Activated CD8-positive, alpha-beta T cell treated with anti-CD3 and anti-CD28 coated beads for 36 hours (primary cell): ENCODE data around the gene GCSAM. TPM values are rescaled to one million over a fixed set of nuclear protein-coding genes. Genes with fewer than 3 reads are reported as not detected.

Experiments used
- ATAC-seq: fragments of 200-7000 bp; cut with Tn5 transposase; one replicate; pipeline ENCODE4 v1.10.0; 2021; ENCODE audit warnings: mild to moderate bottlenecking, moderate library complexity
- CTCF ChIA-PET: fragments of 350-600 bp; sonication (Branson Sonifier 250); formaldehyde crosslinking; loops from one replicate; lab custom pipeline; 2021; ENCODE audit warnings: antibody characterized with exemption; lab: Charles Lee
- POLR2A ChIA-PET: fragments of 350-600 bp; sonication (Branson Sonifier 250); formaldehyde crosslinking; loops from one replicate; lab custom pipeline; 2021; ENCODE audit warnings: antibody characterized with exemption; lab: Charles Lee
- DNase-seq: peaks from one replicate; pipeline ENCODE4 v3.0.0-alpha.2; 2020
- H3K27ac Mint-ChIP-seq: one replicate; pipeline ENCODE4 v1.8.0; 2021; ENCODE audit warnings: mild to moderate bottlenecking, mixed read lengths
- H3K27me3 Mint-ChIP-seq: one replicate; pipeline ENCODE4 v1.8.0; 2021; ENCODE audit warnings: mixed read lengths
- H3K36me3 Mint-ChIP-seq: one replicate; pipeline ENCODE4 v1.8.0; 2021; ENCODE audit warnings: low read depth, mixed read lengths
- H3K4me1 Mint-ChIP-seq: one replicate; pipeline ENCODE4 v1.8.0; 2021; ENCODE audit warnings: low read depth, mixed read lengths
- H3K4me3 Mint-ChIP-seq: one replicate; pipeline ENCODE4 v1.8.0; 2021; ENCODE audit warnings: mild to moderate bottlenecking, moderate library complexity, mixed read lengths
- H3K9me3 Mint-ChIP-seq: one replicate; pipeline ENCODE4 v1.8.0; 2021; ENCODE audit warnings: mixed read lengths
- CTCF ChIP-seq: fragments of 200-600 bp; IDR thresholded peaks from one replicate; pipeline ENCODE4 v1.8.0; 2022; ENCODE audit warnings: antibody characterized with exemption, mild to moderate bottlenecking
- intact Hi-C: fragments of 100-400 bp; cut with micrococcal nuclease; formaldehyde crosslinking; loops from one replicate; pipeline ENCODE4 v1.10.0; 2022
- total RNA-seq, 2 experiments: library from RNA; stranded (reverse); gene quantifications; one replicate each; pipeline ENCODE4 v1.2.3, GENCODE V29; 2021

GCSAM gene
- total RNA-seq, 2 experiments from 2014 or later = 9.9 to 12.9 TPM

GRCh38 chr3:112140584-112140983, 7.5 kb upstream of the GCSAM start:
- ChIA-PET CTCF (no interaction called here), POLR2A (no interaction called here)
- Mint-ChIP-seq H3K4me1 (peaks cover 33% of the 10 kb centered on the region), H3K36me3 (peaks cover 2% of the 10 kb centered on the region), H3K27ac (no peak overlapping the region), H3K9me3 (peaks cover 8% of the 10 kb centered on the region), H3K4me3 (no peak overlapping the region), H3K27me3 (no peaks in the 10 kb centered on the region)
- DNase-seq = no peak
- TF ChIP-seq CTCF = no peak
- no peak for ATAC-seq
- intact Hi-C loops = no loop called here

DNA sequence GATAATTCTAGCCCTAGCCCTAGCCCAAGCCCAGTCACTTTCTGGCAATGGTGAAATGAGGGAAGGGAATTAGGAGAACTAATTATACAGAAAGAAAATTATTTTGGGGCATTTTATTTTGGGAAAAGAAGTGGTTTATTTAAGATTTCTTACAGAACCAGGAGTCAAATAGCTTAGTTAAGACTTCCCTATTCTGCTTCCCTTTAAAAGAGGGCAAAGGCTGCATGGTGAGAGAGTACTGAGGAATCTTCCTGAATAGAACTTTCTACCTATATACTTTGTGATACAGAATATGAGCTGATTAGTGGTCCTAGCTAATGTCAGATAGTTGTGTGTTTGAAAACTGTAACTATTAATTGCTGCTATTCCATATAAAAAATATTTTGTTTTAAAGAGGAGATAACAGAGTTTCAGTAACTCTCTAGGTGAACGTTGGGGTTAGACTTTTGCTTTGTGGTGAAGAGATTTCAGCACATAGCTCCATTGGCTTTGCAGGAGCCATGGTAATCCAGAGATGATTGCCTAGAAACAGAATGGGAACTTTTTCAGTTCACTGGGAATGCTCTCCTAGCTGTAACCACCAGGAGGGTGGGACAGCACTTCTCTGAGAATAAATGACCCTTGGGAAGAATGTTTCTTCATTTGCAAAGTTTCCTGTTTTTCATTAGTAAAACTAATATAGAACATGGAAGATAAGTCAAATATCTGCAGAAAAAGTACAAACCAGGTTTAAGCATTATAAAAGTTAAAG, 5.3 kb upstream of the GCSAM start:
- CTCF ChIA-PET = interaction anchor here (0.6 to 5.5 kb wide), 14 partner anchors 9 to 382 kb away, joined by 3 to 39 read pairs (median 7); partner anchors contain the start of genes CD200 and SLC9C1
- no peak for TF ChIP-seq CTCF
- no peak for ATAC-seq
- POLR2A ChIA-PET = interaction anchor here (0.9 kb wide), 1 partner anchor 11 kb away, joined by 3 read pairs; no protein-coding TSS in a partner anchor
- no peak for DNase-seq
- intact Hi-C loops = loop anchor here (5.0 to 10.0 kb wide), 2 partner anchors 156 to 379 kb away; partner anchors contain the start of gene SLC9C1
- Mint-ChIP-seq H3K9me3 (peaks cover 3% of the 10 kb centered on the region), H3K4me3 (no peak overlapping the region), H3K4me1 (peaks cover 48% of the 10 kb centered on the region), H3K36me3 (peaks cover 2% of the 10 kb centered on the region), H3K27me3 (no peaks in the 10 kb centered on the region), H3K27ac (no peak overlapping the region)

DNA sequence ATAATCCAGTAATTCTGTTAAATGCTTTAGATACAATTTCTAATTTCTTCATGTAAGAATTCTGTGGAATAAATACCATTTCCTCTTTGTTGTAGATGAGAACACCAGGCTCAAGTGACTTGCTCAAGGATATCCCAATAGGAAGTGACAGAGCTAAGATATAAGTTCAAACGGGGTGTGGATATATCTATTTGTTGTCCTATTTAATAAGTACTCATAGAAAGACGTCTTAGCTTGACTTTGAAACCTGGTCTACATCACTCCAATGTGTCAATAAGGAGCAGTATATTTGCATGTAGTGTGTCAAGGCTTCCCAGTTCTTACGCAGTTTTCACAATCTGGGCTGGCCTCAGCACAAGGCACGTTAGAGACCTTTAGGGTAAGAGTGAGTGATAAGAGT, 4.7 kb upstream of the GCSAM start:
- POLR2A ChIA-PET = interaction anchor here (1.1 kb wide), 1 partner anchor 24 kb away, joined by 3 read pairs; no protein-coding TSS in a partner anchor
- Mint-ChIP-seq H3K9me3 (no peaks in the 10 kb centered on the region), H3K27ac (no peak overlapping the region), H3K4me1 (peaks cover 51% of the 10 kb centered on the region), H3K27me3 (no peaks in the 10 kb centered on the region), H3K4me3 (no peak overlapping the region), H3K36me3 (peaks cover under 1% of the 10 kb centered on the region)
- no peak for TF ChIP-seq CTCF
- CTCF ChIA-PET = interaction anchor here (0.6 to 5.5 kb wide), 19 partner anchors 10 to 423 kb away, joined by 3 to 39 read pairs (median 4); partner anchors contain the start of genes CD200 and SLC9C1
- DNase-seq = no peak
- intact Hi-C loops = loop anchor here (5.0 to 10.0 kb wide), 2 partner anchors 157 to 380 kb away; partner anchors contain the start of gene SLC9C1
- no peak for ATAC-seq

GRCh38 chr3:112136959-112137693, 4.1 kb upstream of the GCSAM start:
- POLR2A ChIA-PET = interaction anchor here (1.1 kb wide), 1 partner anchor 23 kb away, joined by 3 read pairs; no protein-coding TSS in a partner anchor

More at GRCh38 chr3:112136959-112137693, 4.1 kb upstream of the GCSAM start:
- peaks cover 57% of the 10 kb centered on the region for H3K4me1 Mint-ChIP-seq
- H3K36me3 Mint-ChIP-seq = no peaks in the 10 kb centered on the region
- no peaks in the 10 kb centered on the region for H3K9me3 Mint-ChIP-seq
- DNase-seq = peak; percentile 65
- TF ChIP-seq CTCF = peak; percentile 75
- H3K27me3 Mint-ChIP-seq = no peaks in the 10 kb centered on the region
- ATAC-seq = no peak
- peak overlapping the region; percentile 44 for H3K27ac Mint-ChIP-seq
- no peak overlapping the region for H3K4me3 Mint-ChIP-seq
- CTCF ChIA-PET = interaction anchor here (1.0 to 5.5 kb wide), 20 partner anchors 9 to 423 kb away, joined by 3 to 39 read pairs (median 4); partner anchors contain the start of genes CD200 and SLC9C1
- intact Hi-C loops = loop anchor here (5.0 to 10.0 kb wide), 2 partner anchors 158 to 380 kb away; partner anchors contain the start of gene SLC9C1
